NCI-H1930 (cell line): ENCODE measurements around the gene GKN1.

Experiments
- DNase-seq, 2 experiments: peaks; one replicate each; lab custom pipeline; 2025; lab: John Stamatoyannopoulos, UW

The GKN1 gene

GRCh38 chr2:68961380-68961779 is 13.1 kb upstream of the GKN1 start:
- no peak for DNase-seq

GRCh38 chr2:68964282-68964681 is 10.2 kb upstream of the GKN1 start:
- DNase-seq: no peak

DNA sequence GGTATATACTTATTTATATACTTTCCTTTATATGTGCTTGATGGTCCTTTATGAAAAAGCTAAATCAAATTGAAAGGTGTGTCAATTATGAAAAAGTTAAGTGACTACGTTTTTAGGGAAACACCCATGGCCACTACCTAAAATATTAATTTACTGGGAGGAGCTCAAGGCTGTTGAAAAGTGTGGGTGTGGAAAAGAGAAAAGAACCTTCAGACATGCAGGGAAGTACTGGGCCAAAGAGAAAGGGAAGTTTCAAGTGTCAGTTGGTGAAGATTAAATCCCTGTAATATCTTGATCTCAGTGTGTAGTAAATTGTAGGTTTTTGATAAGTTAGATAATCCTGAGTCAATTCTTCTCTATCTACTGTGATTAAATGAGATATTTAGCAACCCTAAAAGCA is 6.2 kb upstream of the GKN1 start:
- no peak for DNase-seq

DNA sequence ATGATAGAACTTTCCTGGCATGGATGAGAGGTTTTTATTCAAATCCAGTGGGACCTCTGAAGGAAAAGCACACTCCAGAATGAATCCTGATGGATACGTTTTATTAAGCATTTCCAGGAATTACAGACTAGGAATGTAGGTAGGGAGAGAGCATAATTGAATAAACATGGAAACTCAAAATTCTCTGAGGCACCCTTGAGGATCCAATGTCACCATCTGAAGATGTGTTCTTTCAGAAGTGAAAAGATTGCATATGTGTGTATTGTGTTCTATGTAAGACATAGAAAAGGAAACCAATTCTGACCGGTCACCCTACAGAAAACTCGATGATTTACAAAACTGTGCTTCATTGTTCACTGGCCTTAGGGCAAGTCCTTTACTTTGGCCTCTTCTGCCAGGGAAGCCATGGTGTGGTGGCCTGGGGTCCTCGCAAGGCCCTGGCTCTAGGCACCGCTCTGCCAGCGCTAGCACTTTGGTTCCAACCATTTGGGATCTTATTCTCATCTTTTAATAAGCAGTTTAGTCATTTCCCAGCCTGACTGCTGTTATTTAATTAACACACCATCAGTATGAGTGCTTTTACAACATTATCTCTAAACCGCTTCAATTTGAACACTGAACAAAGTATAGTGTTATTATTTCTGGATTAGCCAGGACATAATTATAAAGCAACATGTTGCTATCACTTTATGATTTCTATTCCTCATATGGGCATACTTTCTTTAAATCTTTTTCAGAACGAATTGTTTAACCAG is 4.5 kb upstream of the GKN1 start:
- no peak for DNase-seq

- no peak for DNase-seq
Measured at GRCh38 chr2:68970566-68971265, 3.7 kb upstream of the GKN1 start.

DNA sequence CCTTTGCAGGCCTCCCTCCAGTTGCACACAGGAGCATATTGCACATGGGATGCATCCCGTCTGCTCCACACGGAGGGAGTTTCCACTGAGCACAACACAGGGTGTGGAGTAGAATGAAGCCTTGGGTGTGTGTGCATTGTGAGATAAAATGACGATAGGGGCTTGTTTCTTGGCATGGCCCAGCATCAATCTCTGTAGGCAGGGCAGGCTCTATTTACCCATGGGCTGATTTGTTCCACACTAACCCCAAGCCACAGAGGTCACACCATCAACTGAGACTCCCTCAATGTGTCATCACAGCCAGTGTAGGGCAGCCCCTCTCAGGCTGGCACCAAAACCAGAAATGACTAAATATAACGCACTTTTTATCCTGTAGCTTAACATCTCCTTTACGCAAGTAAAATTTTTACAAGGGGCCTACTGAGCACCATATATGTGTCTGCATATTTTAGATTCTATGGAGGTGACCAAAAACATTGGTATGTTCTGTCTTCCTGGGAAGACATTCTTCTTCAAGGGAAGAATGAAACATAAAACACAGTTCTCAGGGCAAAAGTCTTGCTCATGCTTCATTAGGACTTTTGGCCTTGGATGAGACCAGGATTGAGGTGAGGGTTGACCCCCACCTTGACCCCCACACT is 2.7 kb upstream of the GKN1 start:
- no peak for DNase-seq

- no peak for DNase-seq
Measured at GRCh38 chr2:68974946-68975665, 670 bp downstream of the GKN1 start.

DNA sequence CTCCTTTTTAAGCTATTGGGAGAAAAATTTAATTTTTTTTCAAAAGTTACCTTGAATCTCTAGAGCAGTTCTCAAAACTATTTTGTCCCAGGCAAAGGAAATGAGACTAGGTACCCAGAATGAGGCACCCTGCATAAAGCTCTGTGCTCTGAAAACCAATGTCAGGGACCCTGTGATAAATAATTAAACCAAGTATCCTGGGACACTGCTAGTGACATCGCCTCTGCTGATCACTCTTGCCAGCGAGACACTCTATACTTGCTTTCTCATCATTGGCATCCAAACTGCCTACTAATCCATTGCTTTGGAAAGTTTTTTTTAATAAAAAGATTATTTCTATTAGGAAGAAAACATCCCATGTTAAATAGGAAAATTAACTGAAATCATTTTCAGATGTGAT is 1.4 kb downstream of the GKN1 start:
- DNase-seq: no peak

- no peak for DNase-seq
Measured at GRCh38 chr2:68977453-68977852, 3.0 kb downstream of the GKN1 start.

- no peak for DNase-seq
Measured at GRCh38 chr2:68978098-68978497, 3.7 kb downstream of the GKN1 start.

DNA sequence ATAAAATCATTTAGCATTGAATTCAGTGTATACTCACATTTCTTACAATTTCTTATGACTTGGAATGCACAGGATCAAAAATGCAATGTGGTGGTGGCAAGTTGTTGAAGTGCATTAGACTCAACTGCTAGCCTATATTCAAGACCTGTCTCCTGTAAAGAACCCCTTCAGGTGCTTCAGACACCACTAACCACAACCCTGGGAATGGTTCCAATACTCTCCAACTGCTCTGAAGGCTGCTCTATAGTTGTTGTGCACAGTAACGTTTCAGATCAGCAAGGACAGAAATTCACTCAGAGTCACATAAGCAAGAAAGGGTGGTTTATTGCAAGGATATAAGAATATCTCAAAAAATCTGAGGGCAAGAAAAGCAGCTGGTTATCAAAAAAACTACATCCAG is 6.5 kb downstream of the GKN1 start:
- DNase-seq: no peak

- DNase-seq: no peak
Measured at GRCh38 chr2:68987021-68987503, 12.6 kb downstream of the GKN1 start.

GRCh38 chr2:68989035-68989434 is 14.6 kb downstream of the GKN1 start:
- DNase-seq: no peak

- DNase-seq: no peak
Measured at GRCh38 chr2:68992341-68992740, 17.9 kb downstream of the GKN1 start.

DNA sequence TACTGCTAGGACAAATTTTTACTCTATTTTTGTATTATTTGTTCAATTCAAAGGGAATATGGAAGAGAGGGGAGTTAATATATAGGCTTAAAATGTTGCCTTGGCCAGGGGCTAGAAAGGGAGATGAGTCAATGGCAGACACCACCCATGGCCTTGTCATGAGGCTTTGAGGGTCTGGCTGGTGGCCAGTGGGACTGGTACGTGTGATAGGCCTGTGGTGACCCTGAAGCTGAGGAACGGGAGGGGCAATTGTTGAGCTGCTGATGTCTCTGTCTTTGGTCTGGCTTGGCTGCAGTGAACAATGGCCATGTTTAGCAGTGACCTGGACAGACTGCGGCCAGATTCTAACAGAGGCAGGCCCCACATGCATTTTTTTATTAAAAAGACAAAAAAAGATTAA is 18.5 kb downstream of the GKN1 start:
- no peak for DNase-seq

DNA sequence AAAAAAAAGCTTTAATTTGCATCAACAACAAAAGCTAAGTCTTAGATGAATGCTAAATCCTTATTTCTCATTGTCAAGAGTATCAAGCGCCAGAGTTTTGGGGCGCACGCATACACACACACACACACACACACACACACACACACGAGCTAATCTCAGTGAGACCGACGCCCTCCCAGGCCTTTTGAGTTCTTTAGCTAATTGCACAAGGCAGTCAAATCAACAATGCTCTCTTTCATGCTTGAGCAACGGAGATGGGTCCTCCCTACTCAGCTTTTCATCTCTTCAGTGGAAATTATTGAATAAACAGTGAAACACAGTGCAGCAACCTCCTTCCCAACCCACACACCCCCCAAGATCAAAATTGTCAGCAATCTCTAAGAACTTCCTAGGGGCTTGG is 19.2 kb downstream of the GKN1 start:
- DNase-seq: no peak

GRCh38 chr2:68994864-68995263 is 20.4 kb downstream of the GKN1 start:
- DNase-seq: no peak

GRCh38 chr2:68995916-68996315 is 21.5 kb downstream of the GKN1 start:
- DNase-seq: no peak

GRCh38 chr2:68997401-68997800 is 23.0 kb downstream of the GKN1 start:
- no peak for DNase-seq

DNA sequence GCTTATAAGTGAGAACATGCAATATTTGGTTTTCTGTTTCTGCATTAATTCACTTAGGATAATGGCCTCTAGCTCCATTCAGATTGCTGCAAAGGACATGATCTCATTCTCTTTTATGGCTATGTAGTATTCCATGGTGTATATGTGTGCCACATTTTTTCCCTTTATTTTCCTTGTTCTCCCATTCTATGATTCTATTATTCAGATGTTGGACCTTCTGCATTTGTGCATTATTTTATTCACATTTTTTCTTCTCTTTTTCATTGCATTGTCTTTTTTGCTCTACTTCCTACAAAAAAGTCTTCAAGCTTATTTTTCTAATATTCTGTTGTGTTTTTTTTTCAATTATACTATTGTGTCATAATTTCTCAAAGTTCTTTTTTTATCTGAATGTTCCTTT is 27.4 kb downstream of the GKN1 start:
- no peak for DNase-seq

DNA sequence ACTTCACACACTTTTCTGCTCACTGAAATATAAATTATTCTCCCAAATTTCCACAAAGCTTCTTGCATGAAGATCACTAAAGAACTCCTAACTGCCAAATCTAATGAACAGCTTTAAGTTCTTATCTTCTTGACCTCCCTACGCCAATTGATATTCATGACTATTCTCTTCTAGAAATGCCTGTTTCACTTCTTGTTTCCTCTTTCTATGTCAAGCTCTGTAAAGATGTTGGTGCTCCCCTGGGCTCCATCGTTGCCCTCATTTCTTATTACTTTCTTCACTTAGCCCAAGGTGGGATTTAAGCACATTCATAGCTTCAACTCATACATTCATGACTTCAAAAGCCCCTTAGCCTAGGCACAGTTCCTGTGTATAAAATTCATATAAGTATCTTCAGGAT is 29.3 kb downstream of the GKN1 start:
- DNase-seq: no peak

- DNase-seq: no peak
Measured at GRCh38 chr2:69007169-69007568, 32.7 kb downstream of the GKN1 start.

DNA sequence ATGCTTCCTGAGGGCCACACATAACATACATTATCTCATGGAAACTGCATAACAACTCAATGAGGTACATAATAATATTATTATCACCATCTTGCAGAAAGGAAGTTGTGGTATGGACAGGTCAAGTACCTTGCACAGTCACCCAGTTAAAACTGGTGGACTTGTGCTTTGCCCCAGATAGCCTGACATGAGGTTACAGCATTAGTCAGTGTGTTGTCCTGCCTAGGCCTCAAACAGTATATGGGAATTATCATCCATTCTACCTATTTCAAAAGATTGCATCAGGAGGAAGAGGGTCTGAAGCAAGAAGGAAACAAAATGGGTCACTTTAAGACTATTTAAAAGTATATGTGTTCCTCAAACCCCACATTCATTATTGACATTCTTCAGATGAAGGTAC is 33.2 kb downstream of the GKN1 start:
- DNase-seq: no peak
